ENCODE results near the gene SOX5. TPM values are rescaled to one million over a fixed set of nuclear protein-coding genes. Genes with fewer than 3 reads are reported as not detected.
"Not testable (repeated sequence)": the region's sequence is repeated elsewhere in the genome, so short reads cannot be mapped to it uniquely, and the experiment has no call there.

Gene SOX5
- total and polyA plus RNA-seq, 2 experiments from 2014 or later, result 1.0 to 4.7 TPM

GRCh38 chr12:23824358-23824757, 125.1 kb downstream of the SOX5 start:
- peaks cover 11% of the 10 kb centered on the region for H3K9me3 Mint-ChIP-seq
- Histone ChIP-seq H3K4me3 (no peak overlapping the region), H2AFZ (no peak overlapping the region), H4K20me1 (replicated peaks; ENCODE audit: insufficient read depth) (no peaks in the 10 kb centered on the region), H3K27ac (ENCODE audit: low read depth) (no peak overlapping the region), H3K36me3 (ENCODE audit: insufficient read depth) (no peaks in the 10 kb centered on the region), H3K9me2 (ENCODE audit: insufficient read depth) (peaks cover 12% of the 10 kb centered on the region), H3F3A (replicated peaks; ENCODE audit: low read depth) (no peaks in the 10 kb centered on the region), H3K27me3 (ENCODE audit: insufficient read depth) (no peaks in the 10 kb centered on the region), H3K4me1 (ENCODE audit: insufficient read depth) (no peaks in the 10 kb centered on the region), H3K79me2 (replicated peaks; ENCODE audit: insufficient read depth) (no peaks in the 10 kb centered on the region), H3K4me2 (no peak overlapping the region)
- H3K4me1 Mint-ChIP-seq, result no peaks in the 10 kb centered on the region
- ATAC-seq (no peak), DNase-seq (ENCODE audit: low spot score) (no peak)
- no peak for TF ChIP-seq CTCF (conservative IDR thresholded peaks at IDR 0.05; ENCODE audit: low read depth in 2 of 2)
- H3K4me3 Mint-ChIP-seq, result no peak overlapping the region
- peaks cover 8% of the 10 kb centered on the region for H3K36me3 Mint-ChIP-seq (ENCODE audit: low read depth)
- no peak overlapping the region for H3K27ac Mint-ChIP-seq
- peaks cover 1% of the 10 kb centered on the region for H3K27me3 Mint-ChIP-seq (ENCODE audit: insufficient read depth, low read depth, poor library complexity)

- not testable (repeated sequence) for H3K36me3 Mint-ChIP-seq (ENCODE audit: low read depth); H4K20me1 ChIP-seq (replicated peaks; ENCODE audit: insufficient read depth); H3K4me3 ChIP-seq; DNase-seq (ENCODE audit: low spot score); H3K27me3 ChIP-seq (ENCODE audit: insufficient read depth); H3F3A ChIP-seq (replicated peaks; ENCODE audit: low read depth); H3K4me1 Mint-ChIP-seq; H3K4me2 ChIP-seq; H3K27ac ChIP-seq (ENCODE audit: low read depth); H3K36me3 ChIP-seq (ENCODE audit: insufficient read depth); ATAC-seq; H3K27ac Mint-ChIP-seq; H3K27me3 Mint-ChIP-seq (ENCODE audit: insufficient read depth, low read depth, poor library complexity); H3K4me3 Mint-ChIP-seq; H3K4me1 ChIP-seq (ENCODE audit: insufficient read depth); H3K79me2 ChIP-seq (replicated peaks; ENCODE audit: insufficient read depth); H2AFZ ChIP-seq
- H3K9me2 ChIP-seq (ENCODE audit: insufficient read depth), result peaks cover 12% of the 10 kb centered on the region
- H3K9me3 Mint-ChIP-seq, result peaks cover 11% of the 10 kb centered on the region
Observed at GRCh38 chr12:23822883-23823282, 126.6 kb downstream of the SOX5 start.

GRCh38 chr12:23817345-23817744, 132.1 kb downstream of the SOX5 start:
- TF ChIP-seq CREB1 (CRISPR knock-in tag; IDR thresholded peaks at IDR 0.05; ENCODE audit: low read depth) (no peak), REST (IDR thresholded peaks at IDR 0.05; ENCODE audit: unreplicated experiment) (no peak), NANOG (IDR thresholded peaks at IDR 0.05; ENCODE audit: borderline replicate concordance) (no peak), ZNF462 (CRISPR knock-in tag; IDR thresholded peaks at IDR 0.05) (no peak)
- no peak overlapping the region for H3K4me3 ChIP-seq
- Mint-ChIP-seq H3K27me3 (ENCODE audit: insufficient read depth, low read depth, poor library complexity) (peaks cover 6% of the 10 kb centered on the region), H3K36me3 (ENCODE audit: low read depth) (no peaks in the 10 kb centered on the region), H3K27ac (peak overlapping the region; percentile 94), H3K4me3 (no peak overlapping the region), H3K4me1 (peaks cover 23% of the 10 kb centered on the region), H3K9me3 (no peaks in the 10 kb centered on the region)
- H3K27me3 ChIP-seq (ENCODE audit: insufficient read depth), result no peaks in the 10 kb centered on the region
- H3K4me2 ChIP-seq, result no peak overlapping the region
- H3K79me2 ChIP-seq (replicated peaks; ENCODE audit: insufficient read depth), result no peaks in the 10 kb centered on the region
- DNase-seq (ENCODE audit: low spot score), result no peak
- no peak for ATAC-seq
- no peaks in the 10 kb centered on the region for H3F3A ChIP-seq (replicated peaks; ENCODE audit: low read depth)
- H3K4me1 ChIP-seq (ENCODE audit: insufficient read depth), result peaks cover 6% of the 10 kb centered on the region; the same call in 1 of the 2 replicates
- H3K36me3 ChIP-seq (ENCODE audit: insufficient read depth), result no peaks in the 10 kb centered on the region
- no peak overlapping the region for H2AFZ ChIP-seq
- H3K27ac ChIP-seq (ENCODE audit: low read depth), result peak overlapping the region; percentile 34; the same call in 1 of the 2 replicates
- peaks cover 8% of the 10 kb centered on the region; the same call in 1 of the 2 replicates for H3K9me2 ChIP-seq (ENCODE audit: insufficient read depth)
- H4K20me1 ChIP-seq (replicated peaks; ENCODE audit: insufficient read depth), result no peaks in the 10 kb centered on the region
